PFSK-1 (cell line): ENCODE data around the gene PLD2.

Experiments
- FOXP2 ChIP-seq: optimal IDR thresholded peaks from 2 replicates; pipeline ENCODE3; 2011; ENCODE audit warnings: borderline replicate concordance, control low read depth, inconsistent platforms; ENCODE audit not compliant: insufficient read depth; ENCODE audit errors: extremely low read length, extremely low read depth
- POLR2AphosphoS5 ChIP-seq: IDR thresholded peaks from 2 replicates; pipeline ENCODE4 v1.6.1; 2012; ENCODE audit warnings: low read depth, mild to moderate bottlenecking, control low read depth, low read length, moderate library complexity
- SIN3A ChIP-seq: IDR thresholded peaks from 2 replicates; pipeline ENCODE4 v1.6.1; 2012; ENCODE audit warnings: mild to moderate bottlenecking, low read length, moderate library complexity, borderline replicate concordance; ENCODE audit not compliant: insufficient read depth
- TAF1 ChIP-seq: IDR thresholded peaks from 2 replicates; pipeline ENCODE4 v1.6.1; 2012; ENCODE audit warnings: low read length, control low read depth, borderline replicate concordance; ENCODE audit not compliant: insufficient read depth
- TF ChIP-seq, protein P1 (sequence below), 2 experiments: IDR thresholded peaks; 2 replicates each; pipeline versions ENCODE4 v1.6.1 to v1.8.0; 2011 to 2012; ENCODE audit warnings: low read depth in 2 of 2, low read length in 2 of 2, control low read depth in 1 of 2, inconsistent platforms in 1 of 2, mild to moderate bottlenecking in 1 of 2, moderate library complexity in 1 of 2; ENCODE audit not compliant: insufficient read depth in 1 of 2

DNA sequence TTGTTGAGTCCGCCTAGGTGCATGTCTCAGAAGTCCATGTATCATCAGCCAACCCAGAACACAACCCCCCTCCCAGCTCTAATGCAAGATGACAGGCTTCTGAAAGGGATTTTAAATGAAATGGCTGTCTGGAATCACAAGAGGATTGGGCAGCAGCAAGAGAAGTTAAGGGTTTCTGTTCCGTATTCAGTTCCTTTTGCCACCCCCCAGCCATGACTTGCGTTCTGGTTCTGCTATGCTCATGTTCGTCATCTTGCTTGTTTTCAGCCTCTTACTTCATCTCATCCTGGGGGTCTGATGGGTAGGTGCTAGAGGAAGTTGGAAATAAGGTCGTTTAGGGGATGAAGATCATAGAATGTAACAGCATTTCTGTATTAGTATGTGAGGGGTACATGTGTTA lies 38.2 kb downstream of the PLD2 start:
- TF ChIP-seq SIN3A (no peak), POLR2AphosphoS5 (no peak), TAF1 (no peak), FOXP2 (no peak)
- TF ChIP-seq, protein P1, sequence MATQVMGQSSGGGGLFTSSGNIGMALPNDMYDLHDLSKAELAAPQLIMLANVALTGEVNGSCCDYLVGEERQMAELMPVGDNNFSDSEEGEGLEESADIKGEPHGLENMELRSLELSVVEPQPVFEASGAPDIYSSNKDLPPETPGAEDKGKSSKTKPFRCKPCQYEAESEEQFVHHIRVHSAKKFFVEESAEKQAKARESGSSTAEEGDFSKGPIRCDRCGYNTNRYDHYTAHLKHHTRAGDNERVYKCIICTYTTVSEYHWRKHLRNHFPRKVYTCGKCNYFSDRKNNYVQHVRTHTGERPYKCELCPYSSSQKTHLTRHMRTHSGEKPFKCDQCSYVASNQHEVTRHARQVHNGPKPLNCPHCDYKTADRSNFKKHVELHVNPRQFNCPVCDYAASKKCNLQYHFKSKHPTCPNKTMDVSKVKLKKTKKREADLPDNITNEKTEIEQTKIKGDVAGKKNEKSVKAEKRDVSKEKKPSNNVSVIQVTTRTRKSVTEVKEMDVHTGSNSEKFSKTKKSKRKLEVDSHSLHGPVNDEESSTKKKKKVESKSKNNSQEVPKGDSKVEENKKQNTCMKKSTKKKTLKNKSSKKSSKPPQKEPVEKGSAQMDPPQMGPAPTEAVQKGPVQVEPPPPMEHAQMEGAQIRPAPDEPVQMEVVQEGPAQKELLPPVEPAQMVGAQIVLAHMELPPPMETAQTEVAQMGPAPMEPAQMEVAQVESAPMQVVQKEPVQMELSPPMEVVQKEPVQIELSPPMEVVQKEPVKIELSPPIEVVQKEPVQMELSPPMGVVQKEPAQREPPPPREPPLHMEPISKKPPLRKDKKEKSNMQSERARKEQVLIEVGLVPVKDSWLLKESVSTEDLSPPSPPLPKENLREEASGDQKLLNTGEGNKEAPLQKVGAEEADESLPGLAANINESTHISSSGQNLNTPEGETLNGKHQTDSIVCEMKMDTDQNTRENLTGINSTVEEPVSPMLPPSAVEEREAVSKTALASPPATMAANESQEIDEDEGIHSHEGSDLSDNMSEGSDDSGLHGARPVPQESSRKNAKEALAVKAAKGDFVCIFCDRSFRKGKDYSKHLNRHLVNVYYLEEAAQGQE (IDR thresholded peaks at IDR 0.05; ENCODE audit: insufficient read depth in 1 of 2, low read depth in 2 of 2, low read length in 2 of 2): no peak
